Tibial nerve (tissue), 4 donors: Measurements from ENCODE around the gene PARD3B. TPM values are rescaled to one million over a fixed set of nuclear protein-coding genes. Genes with fewer than 3 reads are reported as not detected.

Source experiments
- DNase-seq, 2 donors: peaks; one replicate each; pipeline ENCODE4 v3.0.0-alpha.2; 2019; ENCODE audit warnings: low spot score in 2 of 2
- H3K27ac ChIP-seq, 4 donors: fragments of 200-600 bp; sonication (generic) in 3 of 4; one replicate each; pipeline ENCODE4 v1.5.1; 2017 to 2019; ENCODE audit warnings: mild to moderate bottlenecking in 1 of 4
- H3K27me3 ChIP-seq, 2 donors: fragments of 200-600 bp; sonication (generic) in 1 of 2; one replicate each; pipeline versions ENCODE4 v1.5.1 to v1.6.0; 2017 to 2019
- H3K36me3 ChIP-seq, 3 donors: fragments of 200-600 bp; sonication (generic); one replicate each; pipeline ENCODE4 v1.5.1; 2018 to 2019
- H3K4me1 ChIP-seq, 4 donors: fragments of 200-600 bp; sonication (generic) in 3 of 4; one replicate each; pipeline ENCODE4 v1.5.1; 2017 to 2019
- H3K4me3 ChIP-seq, 4 donors: fragments of 200-600 bp; sonication (generic) in 3 of 4; one replicate each; pipeline ENCODE4 v1.5.1; 2017 to 2019; ENCODE audit warnings: mild to moderate bottlenecking in 1 of 4, moderate library complexity in 1 of 4
- H3K9me3 ChIP-seq, 4 donors: fragments of 200-600 bp; sonication (generic) in 3 of 4; one replicate each; pipeline ENCODE4 v1.5.1; 2017 to 2019
- CTCF ChIP-seq, 5 experiments: fragments of 200-600 bp in 3 of 5; fragments of 450-650 bp in 2 of 5; sonication (generic) in 3 of 5; IDR thresholded peaks; one replicate each; pipeline ENCODE4 v1.5.1; 2016 to 2019; ENCODE audit warnings: antibody characterized with exemption in 5 of 5, mild to moderate bottlenecking in 3 of 5, moderate library complexity in 2 of 5
- EP300 ChIP-seq, 2 donors: sonication (generic); formaldehyde crosslinking; IDR thresholded peaks; one replicate each; pipeline ENCODE4 v1.6.1; 2017; ENCODE audit warnings: antibody characterized with exemption in 2 of 2, mild to moderate bottlenecking in 1 of 2
- POLR2A ChIP-seq, 2 donors: fragments of 450-650 bp; IDR thresholded peaks; one replicate each; pipeline ENCODE4 v1.6.1; 2017; ENCODE audit warnings: antibody characterized with exemption in 2 of 2, mild to moderate bottlenecking in 2 of 2, moderate library complexity in 2 of 2
- WGBS, 2 donors: methylation state at CpG; one replicate each; pipeline ENCODE4 v1.1.5; 2018; 5-methylcytosine and 5-hydroxymethylcytosine counted together
- total RNA-seq, 4 donors: library from RNA; depleted of rRNA; stranded (reverse); fragments of >200 nt; gene quantifications; one replicate each; pipeline ENCODE4 v1.1.0, GENCODE V29; 2016

Gene PARD3B
- total RNA-seq, 4 donors from 2014 or later = 47.4 to 101 (median 64.8) TPM

- H3K4me3 ChIP-seq = no peak overlapping the region
- no peak overlapping the region for H3K27ac ChIP-seq
- WGBS, 2 donors = 90 to 93% methylated on average over 3 of the region's 3 CpGs
- H3K36me3 ChIP-seq = no peaks in the 10 kb centered on the region
- no peak for DNase-seq
- H3K9me3 ChIP-seq = no peaks in the 10 kb centered on the region
- H3K27me3 ChIP-seq = no peaks in the 10 kb centered on the region
- TF ChIP-seq CTCF (IDR thresholded peaks at IDR 0.05) (no peak), POLR2A (IDR thresholded peaks at IDR 0.05) (no peak), EP300 (IDR thresholded peaks at IDR 0.05) (no peak)
- H3K4me1 ChIP-seq = peaks cover 0 to 13% (median 0%) of the 10 kb centered on the region in 4 donors
Measured at GRCh38 chr2:204880928-204881327, 335.7 kb downstream of the PARD3B start.

- no peak for TF ChIP-seq EP300 (IDR thresholded peaks at IDR 0.05)
- Histone ChIP-seq H3K36me3 (no peaks in the 10 kb centered on the region), H3K27ac (no peak overlapping the region), H3K9me3 (no peaks in the 10 kb centered on the region), H3K4me1 (peaks cover 0 to 13% (median 0%) of the 10 kb centered on the region in 4 donors), H3K4me3 (no peak overlapping the region), H3K27me3 (no peaks in the 10 kb centered on the region)
- DNase-seq = no peak
- WGBS, 2 donors = 62 to 68% methylated on average over 4 of the region's 4 CpGs
Measured at GRCh38 chr2:204881655-204882054, 336.4 kb downstream of the PARD3B start.

- Histone ChIP-seq H3K36me3 (no peaks in the 10 kb centered on the region), H3K27me3 (no peaks in the 10 kb centered on the region), H3K4me3 (no peak overlapping the region), H3K27ac (no peak overlapping the region), H3K4me1 (peaks cover 0 to 13% (median 0%) of the 10 kb centered on the region in 4 donors), H3K9me3 (no peaks in the 10 kb centered on the region)
- WGBS, 2 donors = 65 to 69% methylated on average over 2 of the region's 2 CpGs
- no peak for DNase-seq
- no peak for TF ChIP-seq CTCF (IDR thresholded peaks at IDR 0.05)
- TF ChIP-seq EP300 (IDR thresholded peaks at IDR 0.05) = no peak
- no peak for TF ChIP-seq POLR2A (IDR thresholded peaks at IDR 0.05)
Measured at GRCh38 chr2:204885747-204886146, 340.5 kb downstream of the PARD3B start.

- Histone ChIP-seq H3K36me3 (no peaks in the 10 kb centered on the region), H3K4me1 (peaks cover 0 to 6% (median 0%) of the 10 kb centered on the region in 4 donors), H3K4me3 (no peak overlapping the region), H3K27ac (no peak overlapping the region), H3K27me3 (no peaks in the 10 kb centered on the region), H3K9me3 (no peaks in the 10 kb centered on the region)
- TF ChIP-seq EP300 (IDR thresholded peaks at IDR 0.05) (no peak), CTCF (IDR thresholded peaks at IDR 0.05) (no peak), POLR2A (IDR thresholded peaks at IDR 0.05) (no peak)
- DNase-seq = no peak
- WGBS, 2 donors = 74 to 82% methylated on average over 1 of the region's 1 CpG
Measured at GRCh38 chr2:204886713-204887112, 341.4 kb downstream of the PARD3B start.

- peaks cover 0 to 9% (median 0%) of the 10 kb centered on the region in 4 donors for H3K4me1 ChIP-seq
- H3K9me3 ChIP-seq = no peaks in the 10 kb centered on the region
- no peak for TF ChIP-seq POLR2A (IDR thresholded peaks at IDR 0.05)
- no peak for TF ChIP-seq CTCF (IDR thresholded peaks at IDR 0.05)
- no peak for TF ChIP-seq EP300 (IDR thresholded peaks at IDR 0.05)
Measured at GRCh38 chr2:204888222-204888621, 342.9 kb downstream of the PARD3B start.

GRCh38 chr2:204890680-204891079 lies 345.4 kb downstream of the PARD3B start:
- no peak for DNase-seq

More at GRCh38 chr2:204888222-204888621, 342.9 kb downstream of the PARD3B start:
- Histone ChIP-seq H3K27me3 (no peaks in the 10 kb centered on the region), H3K27ac (no peak overlapping the region), H3K4me3 (no peak overlapping the region), H3K36me3 (no peaks in the 10 kb centered on the region)
- no peak for DNase-seq

More at GRCh38 chr2:204890680-204891079, 345.4 kb downstream of the PARD3B start:
- Histone ChIP-seq H3K4me1 (peaks cover 0 to 9% (median 0%) of the 10 kb centered on the region in 4 donors), H3K27ac (no peak overlapping the region), H3K27me3 (no peaks in the 10 kb centered on the region), H3K36me3 (no peaks in the 10 kb centered on the region), H3K4me3 (no peak overlapping the region), H3K9me3 (no peaks in the 10 kb centered on the region)
- 78 to 86% methylated on average over 2 of the region's 2 CpGs for WGBS, 2 donors
- TF ChIP-seq POLR2A (IDR thresholded peaks at IDR 0.05) = no peak
- TF ChIP-seq EP300 (IDR thresholded peaks at IDR 0.05) = no peak
- no peak for TF ChIP-seq CTCF (IDR thresholded peaks at IDR 0.05)
